ENCODE measurements around the gene FBRS.

DNA sequence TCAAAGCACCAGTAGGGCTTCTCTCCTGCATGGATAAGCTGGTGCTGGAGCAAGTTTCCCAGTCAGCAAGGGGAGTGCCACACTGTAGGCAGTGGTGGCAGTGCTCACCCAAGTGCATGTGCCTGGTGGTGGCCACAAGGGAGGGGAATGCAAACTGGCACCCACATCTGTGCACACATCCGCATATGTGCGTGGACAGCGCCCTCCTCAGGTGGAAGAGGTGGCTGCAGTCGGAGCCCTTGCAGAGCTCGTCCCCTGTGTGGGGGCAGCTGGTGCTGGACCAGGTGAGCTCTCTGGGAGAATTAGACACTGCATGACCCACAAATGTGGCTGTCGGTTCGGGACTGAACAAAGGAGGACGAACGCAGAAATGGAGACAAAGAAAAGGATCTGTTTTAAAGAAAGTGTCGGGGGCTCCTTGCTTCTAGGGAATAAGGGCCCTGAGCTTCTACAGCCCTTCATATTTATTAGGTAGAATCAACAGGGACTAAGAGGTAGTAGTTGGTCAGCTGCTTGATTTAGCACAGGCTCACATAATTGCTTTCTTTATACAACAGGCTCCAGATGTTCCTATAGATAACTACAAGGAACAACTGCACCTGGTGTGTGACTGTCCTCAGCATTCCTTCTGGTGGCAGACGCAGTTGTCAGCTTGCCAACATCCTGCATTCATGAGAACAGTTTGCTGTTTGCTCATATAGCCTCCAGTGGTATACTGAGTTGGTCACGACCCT, 42.7 kb upstream of the FBRS start:
- TF ChIP-seq, protein P1, sequence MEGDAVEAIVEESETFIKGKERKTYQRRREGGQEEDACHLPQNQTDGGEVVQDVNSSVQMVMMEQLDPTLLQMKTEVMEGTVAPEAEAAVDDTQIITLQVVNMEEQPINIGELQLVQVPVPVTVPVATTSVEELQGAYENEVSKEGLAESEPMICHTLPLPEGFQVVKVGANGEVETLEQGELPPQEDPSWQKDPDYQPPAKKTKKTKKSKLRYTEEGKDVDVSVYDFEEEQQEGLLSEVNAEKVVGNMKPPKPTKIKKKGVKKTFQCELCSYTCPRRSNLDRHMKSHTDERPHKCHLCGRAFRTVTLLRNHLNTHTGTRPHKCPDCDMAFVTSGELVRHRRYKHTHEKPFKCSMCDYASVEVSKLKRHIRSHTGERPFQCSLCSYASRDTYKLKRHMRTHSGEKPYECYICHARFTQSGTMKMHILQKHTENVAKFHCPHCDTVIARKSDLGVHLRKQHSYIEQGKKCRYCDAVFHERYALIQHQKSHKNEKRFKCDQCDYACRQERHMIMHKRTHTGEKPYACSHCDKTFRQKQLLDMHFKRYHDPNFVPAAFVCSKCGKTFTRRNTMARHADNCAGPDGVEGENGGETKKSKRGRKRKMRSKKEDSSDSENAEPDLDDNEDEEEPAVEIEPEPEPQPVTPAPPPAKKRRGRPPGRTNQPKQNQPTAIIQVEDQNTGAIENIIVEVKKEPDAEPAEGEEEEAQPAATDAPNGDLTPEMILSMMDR (IDR thresholded peaks at IDR 0.05 in 2 of 3, conservative IDR thresholded peaks at IDR 0.05 in 1 of 3; ENCODE audit: control insufficient read depth in 2 of 3, extremely low read depth in 1 of 3, insufficient read depth in 1 of 3, low read depth in 3 of 3, low read length in 3 of 3), result peak; percentile 72 to 75 (median 74)
- TF ChIP-seq TCF12 (IDR thresholded peaks at IDR 0.05; ENCODE audit: low read depth, low read length), result no peak
- TF ChIP-seq, protein P2, sequence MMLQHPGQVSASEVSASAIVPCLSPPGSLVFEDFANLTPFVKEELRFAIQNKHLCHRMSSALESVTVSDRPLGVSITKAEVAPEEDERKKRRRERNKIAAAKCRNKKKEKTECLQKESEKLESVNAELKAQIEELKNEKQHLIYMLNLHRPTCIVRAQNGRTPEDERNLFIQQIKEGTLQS (IDR thresholded peaks at IDR 0.05; ENCODE audit: borderline replicate concordance, extremely low read depth, low read depth, low read length), result no peak
- no peak for TF ChIP-seq EZH2 (IDR thresholded peaks at IDR 0.05; ENCODE audit: borderline replicate concordance, control insufficient read depth, low read depth, low read length)
- TF ChIP-seq SPI1 (IDR thresholded peaks at IDR 0.05; ENCODE audit: borderline replicate concordance, insufficient read depth, low read depth, low read length), result no peak
- TF ChIP-seq NBN (IDR thresholded peaks at IDR 0.05), result no peak
- no peak for TF ChIP-seq FOS (IDR thresholded peaks at IDR 0.05; ENCODE audit: borderline replicate concordance, extremely low read depth, insufficient read length)
- TF ChIP-seq TCF3 (IDR thresholded peaks at IDR 0.05; ENCODE audit: borderline replicate concordance, insufficient read depth, low read depth, low read length), result no peak
- TF ChIP-seq, protein P3, sequence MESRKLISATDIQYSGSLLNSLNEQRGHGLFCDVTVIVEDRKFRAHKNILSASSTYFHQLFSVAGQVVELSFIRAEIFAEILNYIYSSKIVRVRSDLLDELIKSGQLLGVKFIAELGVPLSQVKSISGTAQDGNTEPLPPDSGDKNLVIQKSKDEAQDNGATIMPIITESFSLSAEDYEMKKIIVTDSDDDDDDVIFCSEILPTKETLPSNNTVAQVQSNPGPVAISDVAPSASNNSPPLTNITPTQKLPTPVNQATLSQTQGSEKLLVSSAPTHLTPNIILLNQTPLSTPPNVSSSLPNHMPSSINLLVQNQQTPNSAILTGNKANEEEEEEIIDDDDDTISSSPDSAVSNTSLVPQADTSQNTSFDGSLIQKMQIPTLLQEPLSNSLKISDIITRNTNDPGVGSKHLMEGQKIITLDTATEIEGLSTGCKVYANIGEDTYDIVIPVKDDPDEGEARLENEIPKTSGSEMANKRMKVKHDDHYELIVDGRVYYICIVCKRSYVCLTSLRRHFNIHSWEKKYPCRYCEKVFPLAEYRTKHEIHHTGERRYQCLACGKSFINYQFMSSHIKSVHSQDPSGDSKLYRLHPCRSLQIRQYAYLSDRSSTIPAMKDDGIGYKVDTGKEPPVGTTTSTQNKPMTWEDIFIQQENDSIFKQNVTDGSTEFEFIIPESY (IDR thresholded peaks at IDR 0.05), result no peak
- peak; percentile 72 for TF ChIP-seq RAD21 (IDR thresholded peaks at IDR 0.05; ENCODE audit: insufficient read depth, low read depth, low read length)
- no peak for TF ChIP-seq MYC (IDR thresholded peaks at IDR 0.05; ENCODE audit: insufficient read depth, insufficient read length, insufficient replicate concordance, low read length, severe bottlenecking)
- TF ChIP-seq EP300 (IDR thresholded peaks at IDR 0.05; ENCODE audit: borderline replicate concordance in 1 of 2, control insufficient read depth in 1 of 2, low read depth in 2 of 2, low read length in 2 of 2), result no peak
